ENCODE results near the gene CFAP221. TPM values are rescaled to one million over a fixed set of nuclear protein-coding genes. Genes with fewer than 3 reads are reported as not detected.

Gene CFAP221
- total and polyA plus RNA-seq, 10 of the 15 experiments (the other 5 are each of a cell fraction or from before 2014, with no cell fraction given): not detected

DNA sequence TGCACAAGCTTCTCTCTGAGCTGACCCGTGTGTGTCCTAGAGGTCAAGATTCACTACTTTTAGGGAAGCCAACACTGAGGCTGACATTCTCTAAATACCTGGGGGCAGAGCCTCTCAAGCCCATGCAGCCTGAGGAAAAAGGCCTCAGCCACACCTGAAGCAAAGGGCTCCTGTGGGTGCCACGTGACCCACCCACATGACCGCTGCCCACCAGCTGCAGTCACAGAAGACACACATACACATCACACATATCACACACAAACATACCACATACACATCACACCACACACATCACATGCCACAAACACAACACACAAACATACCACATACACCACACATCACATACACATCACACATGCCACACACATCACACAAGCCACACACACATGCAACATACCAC is 149.3 kb downstream of the CFAP221 start:
- BruUV-seq (replicated peaks): no TSS peak
- Histone ChIP-seq H4K20me1 (ENCODE audit: control insufficient read depth, insufficient read depth) (no peaks in the 10 kb centered on the region), H3K9me3 (replicated peaks; ENCODE audit: control insufficient read depth, insufficient read depth, low read length) (no peaks in the 10 kb centered on the region), H3K36me3 (ENCODE audit: control insufficient read depth in 2 of 2, insufficient read depth in 2 of 2, low read length in 1 of 2) (no peaks in the 10 kb centered on the region), H3K79me2 (ENCODE audit: control insufficient read depth, insufficient read depth, low read length) (no peaks in the 10 kb centered on the region), H3K4me2 (ENCODE audit: control insufficient read depth, insufficient read depth) (no peak overlapping the region), H3K9ac (ENCODE audit: control insufficient read depth, insufficient read depth, low read length) (no peak overlapping the region), H3K27ac (ENCODE audit: control insufficient read depth, insufficient read depth) (no peak overlapping the region), H3K4me1 (ENCODE audit: control insufficient read depth, insufficient read depth, low read length) (peaks cover 11% of the 10 kb centered on the region; the same call in 1 of the 2 replicates), H2AFZ (ENCODE audit: control insufficient read depth, low read depth, low read length) (no peak overlapping the region), H3K27me3 (replicated peaks in 1 of 2; ENCODE audit: control insufficient read depth in 2 of 2, insufficient read depth in 2 of 2, low read length in 1 of 2) (no peaks in the 10 kb centered on the region), H3K4me3 (no peak overlapping the region)
- SMC1A ChIA-PET (ENCODE audit: uncharacterized antibody, unreplicated experiment): no interaction called here
- CTCF ChIA-PET: interaction anchor here (1.6 kb wide), 1 partner anchor 10 kb away, joined by 6 read pairs; no protein-coding TSS in a partner anchor
- WGBS (ENCODE audit: insufficient coverage, insufficient replicate concordance, low lambda C conversion rate, missing lambda C conversion rate): 79% methylated on average over 3 of the region's 3 CpGs
- DNase-seq (ENCODE audit: low read depth, low spot score): no peak
- in situ Hi-C loops (cut with MboI): no loop called here
- intact Hi-C loops (cut with micrococcal nuclease; ENCODE audit: unreplicated experiment): no loop called here
- no peak for TF ChIP-seq SIN3A (IDR thresholded peaks at IDR 0.05; ENCODE audit: low read depth, low read length)
- TF ChIP-seq, protein P1, sequence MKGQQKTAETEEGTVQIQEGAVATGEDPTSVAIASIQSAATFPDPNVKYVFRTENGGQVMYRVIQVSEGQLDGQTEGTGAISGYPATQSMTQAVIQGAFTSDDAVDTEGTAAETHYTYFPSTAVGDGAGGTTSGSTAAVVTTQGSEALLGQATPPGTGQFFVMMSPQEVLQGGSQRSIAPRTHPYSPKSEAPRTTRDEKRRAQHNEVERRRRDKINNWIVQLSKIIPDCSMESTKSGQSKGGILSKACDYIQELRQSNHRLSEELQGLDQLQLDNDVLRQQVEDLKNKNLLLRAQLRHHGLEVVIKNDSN (IDR thresholded peaks at IDR 0.05; ENCODE audit: borderline replicate concordance, extremely low read length, insufficient read depth, low read depth, low read length): peak; percentile 26
- no peak for FAIRE-seq
- no peak for ATAC-seq
- RAD21 ChIA-PET (ENCODE audit: unreplicated experiment): no interaction called here
- POLR2A ChIA-PET: no interaction called here

DNA sequence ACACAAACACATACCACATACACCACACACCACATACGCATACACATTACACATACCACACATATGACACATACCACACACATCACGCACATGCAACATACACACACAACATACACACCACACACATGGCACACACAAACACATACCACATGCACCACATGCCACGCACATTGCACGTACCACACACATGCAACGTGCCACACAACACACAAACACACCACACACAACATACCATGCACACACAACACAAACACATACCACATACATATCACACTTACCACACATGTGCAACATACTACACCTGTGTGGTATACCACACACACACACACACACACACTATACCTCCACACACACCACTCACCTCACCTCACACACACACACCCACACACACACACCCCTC is 149.7 kb downstream of the CFAP221 start:
- ChIA-PET SMC1A (ENCODE audit: uncharacterized antibody, unreplicated experiment) (no interaction called here), RAD21 (ENCODE audit: unreplicated experiment) (no interaction called here), POLR2A (no interaction called here), CTCF (no interaction called here)
- no peak overlapping the region for H3K9ac ChIP-seq (ENCODE audit: control insufficient read depth, insufficient read depth, low read length)
- no peaks in the 10 kb centered on the region for H3K9me3 ChIP-seq (replicated peaks; ENCODE audit: control insufficient read depth, insufficient read depth, low read length)
- H2AFZ ChIP-seq (ENCODE audit: control insufficient read depth, low read depth, low read length): no peak overlapping the region
- H3K36me3 ChIP-seq (ENCODE audit: control insufficient read depth in 2 of 2, insufficient read depth in 2 of 2, low read length in 1 of 2): no peaks in the 10 kb centered on the region
- ATAC-seq (no peak), FAIRE-seq (peak; percentile 23), DNase-seq (ENCODE audit: low read depth, low spot score) (no peak)
- 67% methylated on average over 5 of the region's 5 CpGs for WGBS (ENCODE audit: insufficient coverage, insufficient replicate concordance, low lambda C conversion rate, missing lambda C conversion rate)
- H3K79me2 ChIP-seq (ENCODE audit: control insufficient read depth, insufficient read depth, low read length): no peaks in the 10 kb centered on the region
- no peaks in the 10 kb centered on the region for H3K27me3 ChIP-seq (replicated peaks in 1 of 2; ENCODE audit: control insufficient read depth in 2 of 2, insufficient read depth in 2 of 2, low read length in 1 of 2)
- peak; percentile 30 for TF ChIP-seq NR2C2 (IDR thresholded peaks at IDR 0.05; ENCODE audit: borderline replicate concordance, control insufficient read depth, insufficient read length, low read depth)
- TF ChIP-seq, protein P2, sequence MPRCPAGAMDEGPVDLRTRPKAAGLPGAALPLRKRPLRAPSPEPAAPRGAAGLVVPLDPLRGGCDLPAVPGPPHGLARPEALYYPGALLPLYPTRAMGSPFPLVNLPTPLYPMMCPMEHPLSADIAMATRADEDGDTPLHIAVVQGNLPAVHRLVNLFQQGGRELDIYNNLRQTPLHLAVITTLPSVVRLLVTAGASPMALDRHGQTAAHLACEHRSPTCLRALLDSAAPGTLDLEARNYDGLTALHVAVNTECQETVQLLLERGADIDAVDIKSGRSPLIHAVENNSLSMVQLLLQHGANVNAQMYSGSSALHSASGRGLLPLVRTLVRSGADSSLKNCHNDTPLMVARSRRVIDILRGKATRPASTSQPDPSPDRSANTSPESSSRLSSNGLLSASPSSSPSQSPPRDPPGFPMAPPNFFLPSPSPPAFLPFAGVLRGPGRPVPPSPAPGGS (IDR thresholded peaks at IDR 0.05; ENCODE audit: borderline replicate concordance, insufficient read depth, low read depth, low read length, poor library complexity, severe bottlenecking): peak; percentile 43
- no peak for TF ChIP-seq HDGF (IDR thresholded peaks at IDR 0.05)
- BruUV-seq (replicated peaks): no TSS peak
- H3K4me3 ChIP-seq: no peak overlapping the region
- H3K4me1 ChIP-seq (ENCODE audit: control insufficient read depth, insufficient read depth, low read length): peaks cover 11% of the 10 kb centered on the region; the same call in 1 of the 2 replicates
- H4K20me1 ChIP-seq (ENCODE audit: control insufficient read depth, insufficient read depth): no peaks in the 10 kb centered on the region
- in situ Hi-C loops (cut with MboI): no loop called here
- no peak overlapping the region for H3K4me2 ChIP-seq (ENCODE audit: control insufficient read depth, insufficient read depth)
- H3K27ac ChIP-seq (ENCODE audit: control insufficient read depth, insufficient read depth): no peak overlapping the region
- intact Hi-C loops (cut with micrococcal nuclease; ENCODE audit: unreplicated experiment): no loop called here
